ENCODE data around the gene KIAA0319L.

DNA sequence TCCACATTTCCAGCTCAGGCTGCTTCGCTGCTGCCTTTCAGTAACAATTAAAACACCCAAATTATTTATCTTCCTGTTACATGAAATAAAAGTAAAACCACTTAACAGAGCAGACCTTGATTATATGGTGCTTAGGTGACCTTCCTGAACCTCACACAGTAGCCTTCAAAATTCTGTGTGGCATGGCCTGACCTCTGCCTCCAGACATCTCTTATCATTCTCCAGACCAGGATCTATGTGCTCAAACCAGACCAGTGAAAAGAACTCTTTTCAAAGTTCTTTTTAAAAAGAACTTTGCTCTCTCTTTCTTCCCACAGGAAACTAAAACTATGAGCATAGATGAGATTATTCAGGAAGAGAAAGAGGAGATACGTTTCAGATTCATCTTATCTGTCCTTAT, 37.8 kb downstream of the KIAA0319L start:
- TF ChIP-seq, protein P1, sequence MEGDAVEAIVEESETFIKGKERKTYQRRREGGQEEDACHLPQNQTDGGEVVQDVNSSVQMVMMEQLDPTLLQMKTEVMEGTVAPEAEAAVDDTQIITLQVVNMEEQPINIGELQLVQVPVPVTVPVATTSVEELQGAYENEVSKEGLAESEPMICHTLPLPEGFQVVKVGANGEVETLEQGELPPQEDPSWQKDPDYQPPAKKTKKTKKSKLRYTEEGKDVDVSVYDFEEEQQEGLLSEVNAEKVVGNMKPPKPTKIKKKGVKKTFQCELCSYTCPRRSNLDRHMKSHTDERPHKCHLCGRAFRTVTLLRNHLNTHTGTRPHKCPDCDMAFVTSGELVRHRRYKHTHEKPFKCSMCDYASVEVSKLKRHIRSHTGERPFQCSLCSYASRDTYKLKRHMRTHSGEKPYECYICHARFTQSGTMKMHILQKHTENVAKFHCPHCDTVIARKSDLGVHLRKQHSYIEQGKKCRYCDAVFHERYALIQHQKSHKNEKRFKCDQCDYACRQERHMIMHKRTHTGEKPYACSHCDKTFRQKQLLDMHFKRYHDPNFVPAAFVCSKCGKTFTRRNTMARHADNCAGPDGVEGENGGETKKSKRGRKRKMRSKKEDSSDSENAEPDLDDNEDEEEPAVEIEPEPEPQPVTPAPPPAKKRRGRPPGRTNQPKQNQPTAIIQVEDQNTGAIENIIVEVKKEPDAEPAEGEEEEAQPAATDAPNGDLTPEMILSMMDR (IDR thresholded peaks at IDR 0.05) = no peak
- TF ChIP-seq POLR2A (IDR thresholded peaks at IDR 0.05) (no peak), EP300 (IDR thresholded peaks at IDR 0.05) (no peak)
